K562 (cell line): ENCODE measurements around the gene ASB6. TPM values are rescaled to one million over a fixed set of nuclear protein-coding genes. Genes with fewer than 3 reads are reported as not detected.

ENCODE experiments used
- BCOR ChIP-seq: fragments of 450-650 bp; IDR thresholded peaks from 2 replicates; pipeline ENCODE4 v1.6.1; 2016
- EZH2 ChIP-seq: IDR thresholded peaks from 2 replicates; pipeline ENCODE4 v1.6.1; 2012; ENCODE audit warnings: low read depth, mild to moderate bottlenecking, inconsistent platforms, low read length, borderline replicate concordance
- HNRNPLL ChIP-seq: fragments of 200-400 bp; formaldehyde crosslinking; IDR thresholded peaks from 2 replicates; pipeline ENCODE4 v1.6.1; 2017; ENCODE audit warnings: low read length, low read depth, mild to moderate bottlenecking; ENCODE audit not compliant: poor library complexity, severe bottlenecking
- NFIC ChIP-seq: fragments of 450-650 bp; IDR thresholded peaks from 2 replicates; pipeline ENCODE4 v1.6.1; 2017; ENCODE audit warnings: mild to moderate bottlenecking, inconsistent platforms
- SMARCC2 ChIP-seq: fragments of 450-650 bp; IDR thresholded peaks from 2 replicates; pipeline ENCODE4 v1.6.1; 2017; ENCODE audit warnings: antibody characterized with exemption, moderate library complexity, mild to moderate bottlenecking, low read depth
- TFAP4 ChIP-seq: sonication (generic); formaldehyde crosslinking; IDR thresholded peaks from 2 replicates; pipeline ENCODE4 v1.8.0; 2022; ENCODE audit warnings: missing genetic modification reagents, mild to moderate bottlenecking, moderate library complexity, borderline replicate concordance
- ZBTB7A ChIP-seq: IDR thresholded peaks from 2 replicates; pipeline ENCODE4 v1.6.1; 2011; ENCODE audit warnings: low read depth, mild to moderate bottlenecking, low read length, moderate library complexity, borderline replicate concordance; ENCODE audit not compliant: control insufficient read depth
- ZNF134 ChIP-seq: fragments of 250-450 bp; sonication (Bioruptor Pico); conservative IDR thresholded peaks from 2 replicates; pipeline ENCODE4 v1.4.0; 2020
- ZNF263 ChIP-seq: sonication (generic); formaldehyde crosslinking; IDR thresholded peaks from 2 replicates; pipeline ENCODE4 v1.8.0; 2022; ENCODE audit warnings: mild to moderate bottlenecking, missing genetic modification reagents, borderline replicate concordance
- ZNF3 ChIP-seq: fragments of 250-450 bp; sonication (Bioruptor Pico); IDR thresholded peaks from 2 replicates; pipeline ENCODE4 v1.5.0; 2021; ENCODE audit warnings: mild to moderate bottlenecking, moderate library complexity
- polyA plus RNA-seq, 8 experiments: library from polyadenylated mRNA; depleted of rRNA in 4 of 8; stranded (reverse) in 5 of 8; unstranded in 3 of 8; fragments of >200 nt; fragmentation: Nextera tagmentation in 2 of 8; fragmentation: Illumina TruSeq in 1 of 8; extraction: Ambion mirVana in 2 of 8; extraction: Trizol in 1 of 8; gene quantifications; 2 replicates each; pipeline versions ENCODE4 v1.2.1 to v1.2.3, GENCODE V29; 2011 to 2014; ENCODE audit warnings: inconsistent platforms in 1 of 8, missing spikeins in 1 of 8
- total RNA-seq, 7 experiments: library from RNA; depleted of rRNA in 6 of 7; stranded (reverse); fragments of >200 nt in 6 of 7; fragmentation: Illumina TruSeq in 2 of 7; extraction: Trizol in 2 of 7; gene quantifications; 2 replicates each; pipeline versions ENCODE4 v1.2.1 to v1.2.3, GENCODE V29; 2011 to 2021; ENCODE audit warnings: low replicate concordance in 1 of 7
- TF ChIP-seq, protein P1 (sequence below): fragments of 250-450 bp; sonication (Bioruptor Pico); IDR thresholded peaks from 2 replicates; pipeline ENCODE4 v1.8.0; 2022; ENCODE audit warnings: inconsistent platforms, mild to moderate bottlenecking, moderate library complexity, borderline replicate concordance

ASB6 gene
- total and polyA plus RNA-seq, 9 of the 15 experiments (the other 6 are each of a cell fraction or from before 2014, with no cell fraction given), result 0.92 to 17.8 (median 11.3) TPM

GRCh38 chr9:129609486-129610212, 32.3 kb downstream of the ASB6 start (continued):
- TF ChIP-seq, protein P1, sequence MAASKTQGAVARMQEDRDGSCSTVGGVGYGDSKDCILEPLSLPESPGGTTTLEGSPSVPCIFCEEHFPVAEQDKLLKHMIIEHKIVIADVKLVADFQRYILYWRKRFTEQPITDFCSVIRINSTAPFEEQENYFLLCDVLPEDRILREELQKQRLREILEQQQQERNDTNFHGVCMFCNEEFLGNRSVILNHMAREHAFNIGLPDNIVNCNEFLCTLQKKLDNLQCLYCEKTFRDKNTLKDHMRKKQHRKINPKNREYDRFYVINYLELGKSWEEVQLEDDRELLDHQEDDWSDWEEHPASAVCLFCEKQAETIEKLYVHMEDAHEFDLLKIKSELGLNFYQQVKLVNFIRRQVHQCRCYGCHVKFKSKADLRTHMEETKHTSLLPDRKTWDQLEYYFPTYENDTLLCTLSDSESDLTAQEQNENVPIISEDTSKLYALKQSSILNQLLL (CRISPR knock-in tag), result no peak
- TF ChIP-seq BCOR, result peak; percentile 38; the same call in 1 of the 2 replicates
- TF ChIP-seq SMARCC2, result no peak
- no peak for TF ChIP-seq EZH2
- TF ChIP-seq HNRNPLL, result no peak
- peak; percentile 75 for TF ChIP-seq ZNF263 (CRISPR knock-in tag)
- TF ChIP-seq NFIC, result 0 out of 2 replicates have a peak, but pooled peaks have one; percentile 8
- TF ChIP-seq TFAP4 (CRISPR knock-in tag), result 0 out of 2 replicates have a peak, but pooled peaks have one; percentile 44
- no peak for TF ChIP-seq ZNF134 (CRISPR knock-in tag)
- peak; percentile 50; the same call in 1 of the 2 replicates for TF ChIP-seq ZBTB7A
- no peak for TF ChIP-seq ZNF3
- TF ChIP-seq, all 486 proteins: peak for 29
